Subcutaneous abdominal adipose tissue (tissue), 5 donors: Measurements from ENCODE around the gene XIAP.
"Not testable (repeated sequence)": the region's sequence is repeated elsewhere in the genome, so short reads cannot be mapped to it uniquely, and the experiment has no call there.

Experiments
- H3K27ac ChIP-seq: one replicate; pipeline ENCODE4 v1.7.0; 2013; ENCODE audit warnings: low read depth, mild to moderate bottlenecking, inconsistent platforms, low read length, moderate library complexity
- H3K27me3 ChIP-seq, 5 donors: one replicate each; pipeline ENCODE4 v1.7.0; 2013; ENCODE audit warnings: low read length in 5 of 5, inconsistent platforms in 1 of 5; ENCODE audit not compliant: control insufficient read depth in 5 of 5, insufficient read depth in 4 of 5
- H3K36me3 ChIP-seq, 5 donors: one replicate each; pipeline ENCODE4 v1.7.0; 2013; ENCODE audit warnings: low read length in 5 of 5; ENCODE audit not compliant: control insufficient read depth in 5 of 5, insufficient read depth in 5 of 5
- H3K4me1 ChIP-seq, 5 donors: one replicate each; pipeline ENCODE4 v1.7.0; 2013; ENCODE audit warnings: low read length in 5 of 5, mild to moderate bottlenecking in 3 of 5, moderate library complexity in 1 of 5; ENCODE audit not compliant: control insufficient read depth in 5 of 5, insufficient read depth in 5 of 5
- H3K4me3 ChIP-seq, 5 donors: one replicate each; pipeline ENCODE4 v1.7.0; 2013; ENCODE audit warnings: low read length in 5 of 5, low read depth in 1 of 5
- H3K9ac ChIP-seq, 5 donors: one replicate each; pipeline ENCODE4 v1.7.0; 2013; ENCODE audit warnings: low read length in 5 of 5, mild to moderate bottlenecking in 4 of 5, moderate library complexity in 3 of 5
- H3K9me3 ChIP-seq, 5 donors: one replicate each; pipeline ENCODE4 v1.7.0; 2013; ENCODE audit warnings: low read length in 5 of 5; ENCODE audit not compliant: control insufficient read depth in 5 of 5
- donor health status: healthy.
- donor health status: healthy.
- donor health status: healthy.
- donor health status: healthy.
- donor health status: healthy.

The XIAP gene

DNA sequence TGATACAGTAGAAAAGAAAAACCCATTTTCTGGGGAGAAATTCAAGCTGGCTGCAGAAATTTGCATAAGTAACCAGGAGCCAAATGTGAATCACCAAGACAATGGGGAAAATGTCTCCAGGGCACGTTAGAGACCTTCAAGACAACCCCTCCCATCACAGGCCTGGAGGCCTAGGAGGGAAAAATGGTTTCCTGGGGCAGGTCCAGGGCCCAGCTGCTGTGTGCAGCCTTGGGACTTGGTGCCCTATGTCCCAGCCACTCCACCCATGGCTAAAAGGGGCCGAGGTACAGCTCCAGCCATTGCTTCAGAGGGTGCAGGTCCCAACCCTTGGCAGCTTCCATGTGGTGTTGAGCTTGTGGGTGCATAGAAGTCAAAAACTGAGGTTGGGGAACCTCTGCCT lies 72.2 kb downstream of the XIAP start:
- H3K27ac ChIP-seq, H3K9me3 ChIP-seq, H3K4me1 ChIP-seq, H3K4me3 ChIP-seq, H3K36me3 ChIP-seq, H3K27me3 ChIP-seq, H3K9ac ChIP-seq: not testable (repeated sequence)

DNA sequence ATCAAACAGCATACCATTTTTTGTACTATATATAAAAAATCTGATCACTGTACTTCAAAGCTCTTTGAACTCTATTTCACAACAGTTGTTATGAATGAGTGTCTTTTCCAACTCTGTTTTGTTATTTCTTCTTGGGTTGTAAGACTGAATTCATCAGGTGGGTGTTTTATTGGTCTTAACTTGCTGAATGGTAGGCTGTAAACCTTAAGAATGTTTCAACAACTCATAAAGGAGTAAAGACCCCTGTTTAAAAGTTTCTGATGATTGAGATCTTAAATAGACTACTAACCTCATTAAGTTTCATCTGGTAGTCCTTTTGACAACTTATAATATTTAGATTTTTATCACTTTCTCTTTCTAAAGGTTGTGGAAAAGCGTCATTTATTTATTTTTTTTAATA lies 83.2 kb downstream of the XIAP start:
- Histone ChIP-seq H3K4me3 (no peak overlapping the region), H3K36me3 (no peaks in the 10 kb centered on the region), H3K27ac (no peak overlapping the region), H3K4me1 (no peaks in the 10 kb centered on the region), H3K27me3 (no peaks in the 10 kb centered on the region), H3K9ac (no peak overlapping the region), H3K9me3 (no peaks in the 10 kb centered on the region)

GRCh38 chrX:123943488-123943887 lies 83.6 kb downstream of the XIAP start:
- no peaks in the 10 kb centered on the region for H3K36me3 ChIP-seq
- no peak overlapping the region for H3K9ac ChIP-seq
- no peak overlapping the region for H3K4me3 ChIP-seq
- H3K27ac ChIP-seq, result no peak overlapping the region
- H3K4me1 ChIP-seq, result no peaks in the 10 kb centered on the region
- no peaks in the 10 kb centered on the region for H3K27me3 ChIP-seq
- H3K9me3 ChIP-seq, result no peaks in the 10 kb centered on the region

GRCh38 chrX:123949846-123950245 lies 90.0 kb downstream of the XIAP start:
- Histone ChIP-seq H3K27me3 (no peaks in the 10 kb centered on the region), H3K9ac (no peak overlapping the region), H3K36me3 (no peaks in the 10 kb centered on the region), H3K27ac (no peak overlapping the region), H3K4me1 (no peaks in the 10 kb centered on the region), H3K4me3 (no peak overlapping the region), H3K9me3 (no peaks in the 10 kb centered on the region)

DNA sequence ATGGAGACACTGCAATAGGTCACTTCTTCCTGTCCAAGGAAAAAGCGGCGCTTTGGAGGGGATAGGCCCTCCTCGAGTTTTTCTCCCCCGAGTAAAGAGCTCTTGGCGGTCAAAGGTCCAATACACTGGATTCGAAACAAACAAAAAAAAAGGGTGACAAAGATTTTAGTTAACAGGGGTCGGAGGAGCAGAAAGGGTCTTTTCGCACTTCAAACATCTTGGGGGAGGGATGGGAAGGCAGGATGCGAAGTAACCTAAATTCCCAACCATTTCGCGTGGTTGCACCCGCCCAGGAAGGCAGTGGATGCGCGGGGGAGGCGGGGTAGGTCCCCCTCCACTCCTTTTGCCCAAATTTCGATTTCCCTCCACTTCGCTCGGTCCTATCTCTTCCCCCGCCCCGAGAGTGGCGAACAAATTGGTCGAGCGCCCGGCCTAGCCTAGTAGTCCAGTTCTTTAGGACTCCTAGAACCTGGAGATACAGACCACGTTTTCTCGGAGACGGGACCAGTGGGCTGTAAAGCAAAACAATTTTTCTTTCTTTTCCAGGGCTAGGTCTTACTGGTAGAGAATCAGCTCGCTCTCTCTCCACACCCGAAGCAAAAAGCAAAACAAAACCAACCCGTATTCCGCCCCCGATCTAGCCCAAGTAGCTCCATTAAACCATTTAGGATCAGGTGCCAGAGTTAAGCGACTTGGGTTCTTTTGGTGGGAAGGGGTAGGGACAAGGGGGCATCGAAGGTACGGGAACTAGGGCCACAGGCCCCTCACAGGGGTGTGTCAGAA lies 99.6 kb downstream of the XIAP start:
- Histone ChIP-seq H3K27me3 (no peaks in the 10 kb centered on the region), H3K27ac (peak overlapping the region; percentile 97), H3K9me3 (no peaks in the 10 kb centered on the region), H3K9ac (peak overlapping the region; percentile 73 to 94 (median 87)), H3K4me1 (peaks cover 0 to 9% (median 6%) of the 10 kb centered on the region in 5 donors), H3K4me3 (peak overlapping the region; percentile 72 to 87 (median 77)), H3K36me3 (no peaks in the 10 kb centered on the region)

DNA sequence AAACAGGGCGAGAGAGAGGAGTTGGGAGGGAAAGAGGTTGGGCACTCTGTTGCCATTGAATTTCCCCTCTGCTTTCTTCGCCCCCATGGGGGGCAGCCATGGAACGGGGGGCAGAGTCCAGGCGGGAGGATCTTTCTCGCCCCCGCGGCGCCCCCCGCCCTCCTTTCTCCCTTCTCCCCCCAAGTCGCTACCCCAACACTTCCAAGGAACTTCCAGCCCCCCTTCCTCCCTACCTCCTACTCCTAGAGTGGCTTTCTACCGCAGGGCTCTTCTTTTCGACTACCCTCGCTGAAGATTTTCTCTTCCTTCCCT lies 101.1 kb downstream of the XIAP start:
- no peaks in the 10 kb centered on the region for H3K9me3 ChIP-seq
- peaks cover 0 to 18% (median 10%) of the 10 kb centered on the region in 5 donors for H3K4me1 ChIP-seq
- peak overlapping the region; percentile 68 to 98 (median 93) for H3K9ac ChIP-seq
- H3K4me3 ChIP-seq, result peak overlapping the region; percentile 73 to 92 (median 76)
- peak overlapping the region; percentile 98 for H3K27ac ChIP-seq
- no peaks in the 10 kb centered on the region for H3K36me3 ChIP-seq
- no peaks in the 10 kb centered on the region for H3K27me3 ChIP-seq

GRCh38 chrX:123961268-123962005 lies 101.6 kb downstream of the XIAP start, which contains the start of gene STAG2:
Gene STAG2, plus strand, starts transcription at chrX:123961706. Its CDS starts 60,922 bp downstream, at chrX:124022628.
- Histone ChIP-seq H3K4me3 (peak within 1 kb of the TSS; percentile 73 to 92 (median 76)), H3K9me3 (no peaks in the 10 kb centered on the region), H3K27me3 (no peaks in the 10 kb centered on the region), H3K9ac (peak within 1 kb of the TSS; percentile 68 to 98 (median 93)), H3K36me3 (no peaks in the 10 kb centered on the region), H3K27ac (peak within 1 kb of the TSS; percentile 98), H3K4me1 (peaks cover 0 to 18% (median 10%) of the 10 kb centered on the region in 5 donors)

DNA sequence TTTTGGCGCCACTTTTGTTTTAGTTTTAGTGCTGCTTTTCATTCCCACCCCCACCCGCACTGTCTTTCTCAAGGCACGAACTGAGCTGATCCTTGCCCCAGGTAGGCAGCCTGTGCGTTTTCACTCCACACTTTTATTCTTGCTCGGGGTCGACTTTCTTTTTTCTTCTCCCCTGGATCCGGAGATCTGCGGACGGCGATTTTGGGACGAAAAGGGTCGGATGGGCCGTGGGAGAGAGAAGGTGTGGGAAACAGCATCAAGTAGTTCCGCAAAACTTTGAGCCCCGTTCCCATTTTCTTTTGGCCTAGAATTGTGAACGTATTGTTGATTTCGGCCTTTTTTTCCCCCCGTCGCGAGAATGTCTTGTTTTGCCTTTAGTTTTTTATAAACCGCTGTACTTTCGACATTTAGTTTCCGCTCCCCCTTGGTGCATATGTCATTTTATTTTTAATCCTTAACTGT lies 102.2 kb downstream of the XIAP start:
- no peaks in the 10 kb centered on the region for H3K9me3 ChIP-seq
- peak overlapping the region; percentile 73 to 83 (median 76) for H3K4me3 ChIP-seq
- no peaks in the 10 kb centered on the region for H3K36me3 ChIP-seq
- H3K9ac ChIP-seq, result peak overlapping the region; percentile 63 to 81 (median 73)
- H3K27ac ChIP-seq, result peak overlapping the region; percentile 98
- H3K27me3 ChIP-seq, result no peaks in the 10 kb centered on the region
- H3K4me1 ChIP-seq, result peaks cover 0 to 18% (median 10%) of the 10 kb centered on the region in 5 donors

- Histone ChIP-seq H3K36me3 (no peaks in the 10 kb centered on the region), H3K4me1 (peaks cover 0 to 18% (median 10%) of the 10 kb centered on the region in 5 donors), H3K9me3 (no peaks in the 10 kb centered on the region), H3K4me3 (peak overlapping the region; percentile 73 to 83 (median 76)), H3K9ac (peak overlapping the region in 4 of 5 donors; percentile 63 to 81 (median 75)), H3K27me3 (no peaks in the 10 kb centered on the region), H3K27ac (peak overlapping the region; percentile 98)
Measured at GRCh38 chrX:123962794-123963373, 103.0 kb downstream of the XIAP start.
